ENCODE measurements around the gene ING5.

The ING5 gene

GRCh38 chr2:241762933-241763369 lies 61.1 kb downstream of the ING5 start:
- peak; percentile 74 to 82 for DNase-seq

- peak; percentile 23 to 46 for DNase-seq
Measured at GRCh38 chr2:241763551-241764274, 61.9 kb downstream of the ING5 start.

- no peak for DNase-seq
Measured at GRCh38 chr2:241764275-241765241, 62.7 kb downstream of the ING5 start.

- DNase-seq: no peak
Measured at GRCh38 chr2:241767464-241768250, 65.8 kb downstream of the ING5 start.

- no peak for DNase-seq
Measured at GRCh38 chr2:241768251-241768711, 66.4 kb downstream of the ING5 start.

DNA sequence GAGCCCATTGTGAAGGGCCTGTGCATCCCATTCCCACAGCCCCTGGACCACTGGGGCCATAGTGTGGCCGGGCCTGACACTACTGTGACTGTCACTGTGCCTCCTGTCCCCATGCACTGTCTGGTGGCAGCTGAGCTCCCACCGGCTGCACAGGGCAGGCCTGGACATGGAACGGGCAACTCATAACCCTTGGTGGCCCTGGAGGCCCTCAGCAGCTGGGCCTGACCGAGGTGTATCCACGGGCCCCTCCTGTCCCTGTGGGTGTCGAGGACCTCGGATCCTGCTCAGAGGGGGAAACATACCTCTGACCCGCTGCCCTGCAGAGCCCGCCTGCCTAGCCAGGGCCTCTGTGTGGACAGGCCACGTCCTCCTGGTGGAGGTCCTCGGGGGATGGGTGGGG lies 67.0 kb downstream of the ING5 start:
- no peak for DNase-seq

DNA sequence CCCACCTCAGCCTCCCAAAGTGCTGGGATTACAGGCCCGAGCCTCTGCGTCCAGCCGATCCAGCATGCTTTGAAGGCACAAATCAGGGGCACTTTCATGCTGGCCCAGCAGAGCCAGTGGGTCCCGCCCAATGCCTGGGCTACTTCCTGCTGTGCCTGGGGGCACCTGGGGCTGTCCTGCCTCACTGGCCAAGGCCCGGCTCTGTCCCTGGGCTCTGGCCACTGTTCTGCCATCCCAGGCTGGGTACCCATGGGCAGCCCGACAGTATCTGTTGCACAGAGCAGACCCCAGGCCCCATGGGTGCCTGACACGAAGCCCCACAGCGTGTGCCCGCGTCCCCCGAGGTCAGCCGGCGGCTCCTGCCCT lies 68.0 kb downstream of the ING5 start:
- DNase-seq: no peak

GRCh38 chr2:241770185-241770935 lies 68.5 kb downstream of the ING5 start:
- DNase-seq: no peak

GRCh38 chr2:241770936-241771285 lies 69.1 kb downstream of the ING5 start:
- DNase-seq: no peak

DNA sequence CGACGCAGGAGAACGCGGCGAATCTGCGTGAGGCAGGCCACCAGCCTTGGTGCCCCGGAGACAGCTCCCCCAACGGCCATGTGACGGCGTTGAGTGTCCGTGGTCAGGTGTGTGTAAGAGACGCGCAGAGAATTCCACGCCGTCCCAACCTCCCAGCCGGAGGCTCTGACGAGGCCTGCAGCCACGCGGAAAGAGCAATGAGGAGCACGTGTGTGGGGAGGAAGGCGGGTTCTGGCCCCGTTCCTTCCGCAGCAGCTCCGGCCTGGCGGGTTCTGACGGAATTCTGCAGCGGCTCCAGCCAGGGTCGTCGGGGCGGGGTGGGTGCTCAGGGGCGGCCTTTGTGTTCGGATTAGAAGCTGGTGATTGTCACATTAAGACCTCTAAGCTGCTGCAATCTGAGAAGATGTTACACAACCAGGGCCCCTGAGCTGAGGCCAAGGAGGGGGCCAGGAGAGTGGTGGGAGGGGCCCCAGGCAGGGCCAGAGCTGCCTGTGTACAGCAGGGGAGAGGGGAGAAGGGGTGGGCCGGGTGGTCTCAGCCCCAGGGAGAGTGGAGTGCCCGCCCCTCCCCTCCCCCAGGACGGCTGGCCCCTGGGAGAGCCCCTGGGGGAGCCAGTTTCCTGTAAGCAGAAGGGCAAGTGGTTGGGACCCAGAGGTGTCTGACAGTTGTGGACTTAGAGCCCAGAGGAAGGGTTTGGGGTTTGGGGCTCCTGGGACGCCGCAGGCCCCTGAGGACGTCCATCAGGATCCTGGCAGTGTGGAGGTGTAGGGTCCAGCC lies 69.6 kb downstream of the ING5 start:
- no peak for DNase-seq

GRCh38 chr2:241772063-241772499 lies 70.2 kb downstream of the ING5 start:
- peak in 1 of 2 donors; percentile 56 for DNase-seq

DNA sequence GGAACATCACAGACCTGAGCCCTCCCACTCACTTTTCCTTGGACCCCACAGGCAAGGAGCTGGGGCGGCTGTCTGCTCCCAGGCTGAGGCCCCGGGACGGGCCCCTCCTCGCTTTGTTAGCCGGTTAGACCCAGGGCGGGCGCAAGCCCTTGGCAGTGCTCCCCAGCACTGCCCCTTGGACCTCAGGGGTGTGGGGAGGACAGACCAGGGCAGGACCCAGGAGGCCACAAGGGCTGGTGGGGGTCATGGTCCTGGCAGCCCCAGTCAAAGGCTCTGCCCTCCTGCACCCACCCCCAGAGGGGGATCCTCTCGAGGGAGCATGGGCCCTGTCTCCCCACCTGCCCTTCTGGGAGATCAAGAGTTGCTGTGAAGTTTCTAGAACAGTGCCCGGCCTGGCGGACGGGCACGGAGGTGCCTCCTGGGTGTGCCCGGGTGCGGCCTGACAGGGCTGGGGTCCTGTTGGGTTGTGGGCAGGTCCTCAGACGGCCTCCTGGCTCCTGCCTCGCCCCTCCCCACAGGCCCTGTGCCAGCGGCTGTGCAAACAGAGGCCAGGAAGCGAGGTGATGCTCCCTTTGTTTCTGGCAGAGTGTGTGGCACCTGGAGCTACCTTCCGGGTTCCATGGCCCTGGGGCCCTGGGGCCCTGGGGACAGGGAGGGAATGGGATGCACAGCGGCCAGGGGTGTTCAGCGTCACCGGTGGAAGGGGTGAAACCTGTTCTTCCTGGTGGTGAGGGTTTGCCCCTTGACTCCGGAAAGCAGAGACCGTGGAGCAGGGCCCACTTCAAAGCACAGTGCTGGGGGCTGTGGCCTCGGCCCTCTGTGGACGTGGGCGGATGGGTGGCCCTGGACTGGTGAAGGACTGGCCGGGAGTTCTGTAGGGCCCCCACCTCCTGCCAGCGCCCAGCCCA lies 71.9 kb downstream of the ING5 start:
- no peak for DNase-seq

DNA sequence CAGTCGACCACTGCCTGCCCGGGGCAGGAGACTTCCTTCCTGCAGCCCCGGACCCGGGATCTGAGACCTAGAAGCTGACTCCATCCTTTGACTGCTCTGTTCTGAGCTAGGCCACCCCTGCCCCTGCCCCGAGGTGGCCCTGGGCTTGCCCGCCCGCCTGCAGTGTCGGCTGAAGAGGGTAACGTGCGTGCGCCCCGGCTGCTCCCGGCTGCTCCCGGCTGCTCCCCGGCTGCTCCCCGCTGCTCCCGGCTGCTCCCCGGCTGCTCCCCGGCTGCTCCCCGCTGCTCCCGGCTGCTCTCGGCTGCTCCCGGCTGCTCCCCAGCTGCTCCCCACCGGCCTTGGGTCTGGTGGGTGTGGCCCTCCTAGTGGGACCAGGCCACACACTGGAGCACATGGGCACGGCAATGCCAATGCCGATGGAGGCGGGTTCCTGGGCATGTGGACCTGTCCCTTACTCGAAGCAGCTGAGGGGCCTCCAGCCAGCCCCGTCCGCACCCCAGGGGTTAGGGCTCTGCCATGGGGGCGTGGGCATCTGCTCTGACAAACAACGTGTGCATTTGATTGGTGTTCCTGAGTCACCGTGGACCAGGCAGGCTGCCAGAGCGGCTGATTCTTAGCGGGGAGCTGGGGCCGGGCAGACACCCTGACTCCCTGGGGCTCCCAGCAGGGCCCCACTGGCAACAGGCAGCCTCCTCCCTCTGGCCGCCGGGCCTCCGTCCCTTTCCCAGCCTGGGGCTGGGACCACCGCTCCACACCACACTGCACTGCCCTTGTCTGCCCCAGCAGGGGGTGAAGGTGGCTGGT lies 72.8 kb downstream of the ING5 start:
- DNase-seq: no peak

- DNase-seq: no peak
Measured at GRCh38 chr2:241775223-241776177, 73.7 kb downstream of the ING5 start.

GRCh38 chr2:241776336-241777169 lies 74.7 kb downstream of the ING5 start, which contains the start of gene GAL3ST2:
GAL3ST2 (plus strand) TSS chr2:241776822; CDS start chr2:241776956, 134 bp downstream.
- DNase-seq: no peak

DNA sequence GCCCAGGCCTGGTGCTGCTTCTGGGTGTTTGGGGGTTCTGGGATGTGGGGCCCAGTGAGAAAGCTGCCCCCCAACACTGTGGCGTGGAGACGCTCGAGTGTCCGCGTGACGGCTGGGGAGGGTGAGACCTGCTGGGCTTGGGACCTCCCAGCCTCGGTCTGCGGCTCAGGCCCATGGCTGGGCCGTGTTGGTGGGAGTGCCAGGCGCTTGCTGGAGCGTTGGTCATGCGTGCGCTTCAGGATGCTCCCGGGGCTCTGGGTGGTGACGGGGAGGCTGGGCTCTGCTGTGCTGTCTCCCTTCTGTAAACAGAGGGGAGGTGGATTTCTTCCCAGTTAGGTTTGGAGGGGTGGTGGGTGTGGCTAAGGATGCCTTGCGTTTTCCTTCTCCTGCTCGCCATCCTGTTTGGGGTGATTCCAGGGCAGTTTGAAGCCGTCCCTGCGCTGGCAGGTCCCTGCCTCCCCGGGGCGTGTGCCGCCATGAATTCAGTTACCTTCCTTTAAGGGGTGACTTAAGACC lies 75.4 kb downstream of the ING5 start:
- no peak for DNase-seq
